ENCODE data around the gene SGCA. TPM values are rescaled to one million over a fixed set of nuclear protein-coding genes. Genes with fewer than 3 reads are reported as not detected.

The SGCA gene
- total and polyA plus RNA-seq, 2 experiments from 2014 or later = 0.19 TPM; not detected in 1

GRCh38 chr17:50196826-50197225 is 31.0 kb downstream of the SGCA start:
- H2AFZ ChIP-seq = no peak overlapping the region
- no peaks in the 10 kb centered on the region for H3K9me3 Mint-ChIP-seq
- peaks cover 14% of the 10 kb centered on the region; the same call in 2 of the 3 replicates for H3K36me3 Mint-ChIP-seq (ENCODE audit: low read depth)
- no peak overlapping the region for H3K27ac ChIP-seq (ENCODE audit: low read depth)
- H3K27me3 Mint-ChIP-seq (ENCODE audit: insufficient read depth, low read depth, poor library complexity) = peaks cover 16% of the 10 kb centered on the region
- no peaks in the 10 kb centered on the region for H3K79me2 ChIP-seq (replicated peaks; ENCODE audit: insufficient read depth)
- peaks cover 5% of the 10 kb centered on the region; the same call in 1 of the 2 replicates for H3K4me1 ChIP-seq (ENCODE audit: insufficient read depth)
- H3K27me3 ChIP-seq (ENCODE audit: insufficient read depth) = peaks cover 11% of the 10 kb centered on the region
- H3F3A ChIP-seq (replicated peaks; ENCODE audit: low read depth) = 0 out of 2 replicates have a peak, but pooled peaks cover 2% of the 10 kb centered on the region
- H3K4me1 Mint-ChIP-seq = peaks cover 16% of the 10 kb centered on the region
- no peaks in the 10 kb centered on the region for H3K36me3 ChIP-seq (ENCODE audit: insufficient read depth)
- no peaks in the 10 kb centered on the region for H3K9me2 ChIP-seq (ENCODE audit: insufficient read depth)
- DNase-seq (ENCODE audit: low spot score) = no peak
- ATAC-seq = no peak
- no peaks in the 10 kb centered on the region for H4K20me1 ChIP-seq (replicated peaks; ENCODE audit: insufficient read depth)
- no peak overlapping the region for H3K4me2 ChIP-seq
- H3K4me3 Mint-ChIP-seq = no peak overlapping the region
- H3K4me3 ChIP-seq = no peak overlapping the region
- TF ChIP-seq JUNB (IDR thresholded peaks at IDR 0.05; ENCODE audit: unreplicated experiment) = no peak
- H3K27ac Mint-ChIP-seq = no peak overlapping the region

GRCh38 chr17:50198026-50198669 is 32.3 kb downstream of the SGCA start:
- no peak overlapping the region for H3K4me3 ChIP-seq
- no peaks in the 10 kb centered on the region for H4K20me1 ChIP-seq (replicated peaks; ENCODE audit: insufficient read depth)
- TF ChIP-seq CREB1 (CRISPR knock-in tag; IDR thresholded peaks at IDR 0.05; ENCODE audit: low read depth) = no peak
- TF ChIP-seq CTCF (conservative IDR thresholded peaks at IDR 0.05; ENCODE audit: low read depth in 2 of 2) = peak; percentile 65 to 80
- peaks cover 9% of the 10 kb centered on the region; the same call in 1 of the 2 replicates for H3K4me1 ChIP-seq (ENCODE audit: insufficient read depth)
- H3K27me3 Mint-ChIP-seq (ENCODE audit: insufficient read depth, low read depth, poor library complexity) = peaks cover 30% of the 10 kb centered on the region
- H3K27ac Mint-ChIP-seq = no peak overlapping the region
- no peaks in the 10 kb centered on the region for H3K79me2 ChIP-seq (replicated peaks; ENCODE audit: insufficient read depth)
- peak overlapping the region; percentile 51 for H3K4me3 Mint-ChIP-seq
- H3K36me3 ChIP-seq (ENCODE audit: insufficient read depth) = no peaks in the 10 kb centered on the region
- H3K9me3 Mint-ChIP-seq = no peaks in the 10 kb centered on the region
- peaks cover 22% of the 10 kb centered on the region for H3K27me3 ChIP-seq (ENCODE audit: insufficient read depth)
- no peak overlapping the region for H2AFZ ChIP-seq
- H3K4me2 ChIP-seq = no peak overlapping the region
- no peaks in the 10 kb centered on the region for H3K9me2 ChIP-seq (ENCODE audit: insufficient read depth)
- ATAC-seq (no peak), DNase-seq (ENCODE audit: low spot score) (peak; percentile 72)
- H3F3A ChIP-seq (replicated peaks; ENCODE audit: low read depth) = 0 out of 2 replicates have a peak, but pooled peaks cover 2% of the 10 kb centered on the region
- peaks cover 18% of the 10 kb centered on the region for H3K4me1 Mint-ChIP-seq
- peaks cover 14% of the 10 kb centered on the region; the same call in 2 of the 3 replicates for H3K36me3 Mint-ChIP-seq (ENCODE audit: low read depth)
- H3K27ac ChIP-seq (ENCODE audit: low read depth) = no peak overlapping the region

- Histone ChIP-seq H3K4me2 (peak overlapping the region; percentile 83), H3K36me3 (ENCODE audit: insufficient read depth) (no peaks in the 10 kb centered on the region), H3K9me2 (ENCODE audit: insufficient read depth) (no peaks in the 10 kb centered on the region), H4K20me1 (replicated peaks; ENCODE audit: insufficient read depth) (no peaks in the 10 kb centered on the region), H3K27me3 (ENCODE audit: insufficient read depth) (peaks cover 22% of the 10 kb centered on the region), H3K4me1 (ENCODE audit: insufficient read depth) (peaks cover 9% of the 10 kb centered on the region; the same call in 1 of the 2 replicates), H2AFZ (peak overlapping the region; percentile 90), H3K79me2 (replicated peaks; ENCODE audit: insufficient read depth) (no peaks in the 10 kb centered on the region), H3K4me3 (peak overlapping the region; percentile 63), H3F3A (replicated peaks; ENCODE audit: low read depth) (0 out of 2 replicates have a peak, but pooled peaks cover 2% of the 10 kb centered on the region), H3K27ac (ENCODE audit: low read depth) (no peak overlapping the region)
- DNase-seq (ENCODE audit: low spot score) (no peak), ATAC-seq (no peak)
- peak overlapping the region; percentile 87 for H3K4me3 Mint-ChIP-seq
- peaks cover 14% of the 10 kb centered on the region; the same call in 2 of the 3 replicates for H3K36me3 Mint-ChIP-seq (ENCODE audit: low read depth)
- H3K27ac Mint-ChIP-seq = no peak overlapping the region
- peaks cover 34% of the 10 kb centered on the region for H3K27me3 Mint-ChIP-seq (ENCODE audit: insufficient read depth, low read depth, poor library complexity)
- H3K9me3 Mint-ChIP-seq = no peaks in the 10 kb centered on the region
- peaks cover 18% of the 10 kb centered on the region for H3K4me1 Mint-ChIP-seq
- TF ChIP-seq REST (IDR thresholded peaks at IDR 0.05; ENCODE audit: unreplicated experiment) (no peak), CTCF (conservative IDR thresholded peaks at IDR 0.05; ENCODE audit: low read depth in 2 of 2) (no peak), POLR2AphosphoS5 (IDR thresholded peaks at IDR 0.05; ENCODE audit: low read depth) (no peak), EZH2 (IDR thresholded peaks at IDR 0.05; ENCODE audit: low read depth, unreplicated experiment) (no peak)
Measured at GRCh38 chr17:50199211-50199802, 33.5 kb downstream of the SGCA start.

Measured in GM23338 (cell line).